GM12801 (cell line): Measurements from ENCODE around the gene GPR107.

Experiments used
- CTCF ChIP-seq: IDR thresholded peaks from one replicate; pipeline ENCODE4 v1.5.1; 2011; ENCODE audit warnings: control low read depth; ENCODE audit not compliant: insufficient read length; ENCODE audit errors: extremely low read depth

The GPR107 gene

DNA sequence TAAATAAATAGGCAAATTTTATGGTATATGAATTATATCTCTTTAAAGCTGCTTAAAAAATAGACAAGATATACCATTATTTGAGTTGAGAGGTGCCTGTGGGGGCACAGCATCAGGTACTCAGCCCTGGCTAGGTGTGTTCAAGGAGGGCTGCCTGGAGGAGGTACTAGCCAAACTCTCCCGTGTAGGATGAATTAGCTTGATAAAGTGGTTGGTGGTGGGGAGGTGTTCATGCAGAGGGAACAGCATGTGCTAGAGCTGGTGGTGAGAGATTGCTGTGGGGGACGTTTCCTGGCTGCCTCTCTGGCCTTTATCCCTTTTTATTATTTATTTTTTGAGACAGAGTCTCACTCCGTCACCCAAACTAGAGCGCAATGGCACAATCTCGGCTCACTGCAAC is 95.3 kb downstream of the GPR107 start:
- TF ChIP-seq CTCF = no peak

GRCh38 chr9:130149654-130150286 is 96.1 kb downstream of the GPR107 start:
- TF ChIP-seq CTCF = no peak

- no peak for TF ChIP-seq CTCF
Measured at GRCh38 chr9:130150779-130151382, 97.2 kb downstream of the GPR107 start.

DNA sequence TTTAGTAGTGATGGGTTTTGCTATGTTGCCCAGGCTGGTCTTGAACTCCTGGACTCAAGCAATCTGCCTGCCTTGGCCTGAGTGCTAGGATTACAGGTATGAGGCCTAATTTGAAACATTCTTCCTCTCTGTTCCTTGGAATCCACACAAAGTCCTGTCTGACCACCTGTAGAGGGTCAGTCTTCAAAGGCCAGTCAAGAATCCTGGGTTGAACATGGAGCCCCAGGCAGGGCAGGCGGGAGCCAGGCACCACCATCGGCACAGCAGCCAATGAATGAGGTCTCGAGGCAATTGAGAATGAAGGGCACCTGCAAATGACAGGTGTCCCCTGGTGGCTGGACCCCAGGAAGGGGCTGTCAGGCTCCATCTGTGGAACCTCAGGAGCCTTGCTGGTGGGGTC is 101.1 kb downstream of the GPR107 start:
- no peak for TF ChIP-seq CTCF

- TF ChIP-seq CTCF = no peak
Measured at GRCh38 chr9:130155647-130156046, 101.9 kb downstream of the GPR107 start.

GRCh38 chr9:130156672-130157071 is 103.0 kb downstream of the GPR107 start:
- TF ChIP-seq CTCF = no peak

- no peak for TF ChIP-seq CTCF
Measured at GRCh38 chr9:130157079-130157478, 103.4 kb downstream of the GPR107 start.

GRCh38 chr9:130158001-130158400 is 104.3 kb downstream of the GPR107 start:
- TF ChIP-seq CTCF = no peak
